ENCODE results near the gene CDK19.

CDK19 gene

GRCh38 chr6:110786696-110787095 is 28.6 kb downstream of the CDK19 start:
- no peak for TF ChIP-seq CTCF (IDR thresholded peaks at IDR 0.05)

GRCh38 chr6:110786271-110786670 is 29.0 kb downstream of the CDK19 start:
- no peak for TF ChIP-seq CTCF (IDR thresholded peaks at IDR 0.05)

GRCh38 chr6:110784610-110784979 is 30.7 kb downstream of the CDK19 start:
- TF ChIP-seq CTCF (IDR thresholded peaks at IDR 0.05): no peak

GRCh38 chr6:110781522-110782214 is 33.6 kb downstream of the CDK19 start:
- no peak for TF ChIP-seq CTCF (IDR thresholded peaks at IDR 0.05)

GRCh38 chr6:110778333-110778732 is 36.9 kb downstream of the CDK19 start:
- no peak for TF ChIP-seq CTCF (IDR thresholded peaks at IDR 0.05)

GRCh38 chr6:110777636-110778035 is 37.6 kb downstream of the CDK19 start:
- no peak for TF ChIP-seq CTCF (IDR thresholded peaks at IDR 0.05)

GRCh38 chr6:110776413-110776812 is 38.9 kb downstream of the CDK19 start:
- no peak for TF ChIP-seq CTCF (IDR thresholded peaks at IDR 0.05)

- no peak for TF ChIP-seq CTCF (IDR thresholded peaks at IDR 0.05)
Measured at GRCh38 chr6:110769923-110770322, 45.3 kb downstream of the CDK19 start.
